Glomerular endothelial cell (primary cell): Measurements from ENCODE around the gene SLC17A9. TPM values are rescaled to one million over a fixed set of nuclear protein-coding genes. Genes with fewer than 3 reads are reported as not detected.

ENCODE experiments used
- DNase-seq: peaks from one replicate; pipeline ENCODE4 v3.0.0-alpha.2; 2011; ENCODE audit warnings: low read depth, low spot score; ENCODE audit errors: extremely low read depth
- total RNA-seq: library from RNA; depleted of rRNA; stranded (reverse); fragments of >200 nt; gene quantifications from 2 replicates; pipeline ENCODE4 v1.2.3, GENCODE V29; 2015

Gene SLC17A9
- total RNA-seq, 1 donor from 2014 or later, result 22.9 TPM

GRCh38 chr20:62937268-62938104 is 15.0 kb upstream of the SLC17A9 start:
- DNase-seq, result no peak

GRCh38 chr20:62938105-62938888 is 14.2 kb upstream of the SLC17A9 start, which contains the start of gene GID8:
Gene GID8, plus strand, starts transcription at chr20:62938147. Its CDS starts 3,356 bp downstream, at chr20:62941503.
- no peak for DNase-seq

GRCh38 chr20:62940875-62941274 is 11.6 kb upstream of the SLC17A9 start:
- DNase-seq, result no peak

GRCh38 chr20:62941792-62942191 is 10.7 kb upstream of the SLC17A9 start:
- DNase-seq, result no peak

GRCh38 chr20:62942456-62942855 is 10.1 kb upstream of the SLC17A9 start:
- DNase-seq, result no peak

- DNase-seq, result no peak
These were observed 9.1 kb upstream of the SLC17A9 start for GRCh38 chr20:62943396-62943795.

- DNase-seq, result no peak
These were observed 8.3 kb upstream of the SLC17A9 start for GRCh38 chr20:62944184-62944583.

GRCh38 chr20:62944746-62945145 is 7.8 kb upstream of the SLC17A9 start:
- no peak for DNase-seq

GRCh38 chr20:62945771-62946339 is 6.7 kb upstream of the SLC17A9 start:
- no peak for DNase-seq

GRCh38 chr20:62946918-62947317 is 5.6 kb upstream of the SLC17A9 start:
- DNase-seq, result no peak

- DNase-seq, result no peak
These were observed 4.8 kb upstream of the SLC17A9 start for GRCh38 chr20:62947532-62948300.

GRCh38 chr20:62949153-62949821 is 3.2 kb upstream of the SLC17A9 start:
- DNase-seq, result no peak

GRCh38 chr20:62949962-62950361 is 2.5 kb upstream of the SLC17A9 start:
- DNase-seq, result no peak

GRCh38 chr20:62950741-62951140 is 1.8 kb upstream of the SLC17A9 start:
- DNase-seq, result no peak

- DNase-seq, result no peak
These were observed 1.2 kb upstream of the SLC17A9 start for GRCh38 chr20:62951143-62951895.

GRCh38 chr20:62951896-62952372 is 575 bp upstream of the SLC17A9 start:
- no peak for DNase-seq

- DNase-seq, result no peak
These were observed 694 bp downstream of the SLC17A9 start for GRCh38 chr20:62952968-62953838.
